Measurements from ENCODE around the gene PCDH15. TPM values are rescaled to one million over a fixed set of nuclear protein-coding genes. Genes with fewer than 3 reads are reported as not detected.

The PCDH15 gene
- total RNA-seq, 2 experiments from 2014 or later: not detected

DNA sequence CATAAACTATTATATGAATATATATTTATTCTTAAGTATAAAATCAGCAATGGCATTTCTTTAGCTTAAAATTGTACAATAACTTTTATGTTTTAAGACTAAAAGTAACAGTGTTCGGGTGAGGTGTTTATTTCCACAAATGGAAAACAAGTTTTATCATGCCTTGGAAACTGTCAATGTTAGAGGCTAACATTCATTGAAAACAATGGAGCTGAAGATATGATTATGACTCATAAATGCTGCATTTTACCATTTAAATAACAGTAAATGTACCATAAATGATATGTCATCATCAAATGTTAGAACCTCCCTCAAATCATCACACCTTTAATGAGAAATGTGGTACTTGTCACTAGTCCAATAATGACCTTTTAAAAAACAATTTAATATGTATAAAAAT lies 897.3 kb downstream of the PCDH15 start:
- H3K4me3 Mint-ChIP-seq: no peak overlapping the region
- H3K9me3 Mint-ChIP-seq: peaks cover 2% of the 10 kb centered on the region
- POLR2A ChIA-PET: no interaction called here
- no peak overlapping the region for H3K27ac Mint-ChIP-seq
- H3K4me1 Mint-ChIP-seq: no peaks in the 10 kb centered on the region
- H3K27me3 Mint-ChIP-seq: no peaks in the 10 kb centered on the region
- ATAC-seq (ENCODE audit: low read depth) (no peak), DNase-seq (no peak)
- no peaks in the 10 kb centered on the region for H3K36me3 Mint-ChIP-seq

DNA sequence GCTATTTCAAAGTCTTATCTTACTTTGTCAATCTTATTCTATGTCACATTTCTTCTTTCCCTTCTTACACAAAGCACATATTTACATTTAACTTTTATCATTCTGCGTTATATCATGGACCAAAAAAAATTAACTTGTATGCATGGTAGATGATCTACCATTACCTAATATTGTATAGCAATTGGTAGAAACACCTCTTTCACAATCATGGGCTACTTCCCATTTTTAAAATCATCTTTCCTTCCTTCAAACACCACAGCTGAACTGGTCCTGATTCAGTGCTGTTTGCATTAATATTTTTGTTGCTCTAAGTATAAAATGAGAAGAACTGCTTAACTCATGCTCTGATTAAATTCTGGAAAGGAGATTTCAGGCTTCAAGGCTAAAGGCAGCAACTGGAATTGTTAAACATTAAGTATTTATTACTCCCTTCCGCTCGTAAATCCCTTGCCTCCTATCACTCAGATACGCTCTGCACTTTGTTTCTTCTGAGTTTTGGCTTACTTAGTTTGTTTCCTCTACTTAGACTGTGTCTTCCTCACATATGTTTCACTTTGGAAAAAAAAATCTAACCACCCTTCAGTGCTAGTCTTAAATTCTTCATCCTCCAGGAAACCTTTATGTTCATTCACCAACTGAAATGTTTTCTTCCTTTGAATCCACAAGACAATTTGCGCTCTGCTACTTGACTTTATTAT lies 901.4 kb downstream of the PCDH15 start:
- Mint-ChIP-seq H3K36me3 (no peaks in the 10 kb centered on the region), H3K27ac (no peak overlapping the region), H3K4me1 (no peaks in the 10 kb centered on the region), H3K9me3 (peaks cover 2% of the 10 kb centered on the region), H3K4me3 (no peak overlapping the region), H3K27me3 (no peaks in the 10 kb centered on the region)
- ATAC-seq (ENCODE audit: low read depth): no peak
- POLR2A ChIA-PET: no interaction called here
- no peak for DNase-seq

DNA sequence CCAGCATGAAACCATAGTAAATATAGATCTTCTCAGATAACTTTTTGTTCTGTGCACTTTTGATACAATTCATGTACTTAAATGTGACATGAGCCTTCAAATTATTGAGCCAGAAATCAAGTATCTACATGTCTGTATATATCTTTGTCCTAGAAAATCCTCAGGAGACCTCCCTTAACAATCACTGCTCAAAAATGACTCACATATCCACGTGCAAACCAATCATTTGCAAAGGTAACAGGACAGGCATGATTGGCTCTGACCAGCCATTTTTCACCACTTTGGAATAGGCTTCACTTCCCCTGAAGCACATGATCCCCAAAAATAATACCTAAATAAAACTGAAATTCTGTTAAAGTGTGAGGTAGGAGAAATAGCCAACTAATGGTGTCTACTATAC lies 902.5 kb downstream of the PCDH15 start:
- Mint-ChIP-seq H3K36me3 (no peaks in the 10 kb centered on the region), H3K27me3 (no peaks in the 10 kb centered on the region)

DNA sequence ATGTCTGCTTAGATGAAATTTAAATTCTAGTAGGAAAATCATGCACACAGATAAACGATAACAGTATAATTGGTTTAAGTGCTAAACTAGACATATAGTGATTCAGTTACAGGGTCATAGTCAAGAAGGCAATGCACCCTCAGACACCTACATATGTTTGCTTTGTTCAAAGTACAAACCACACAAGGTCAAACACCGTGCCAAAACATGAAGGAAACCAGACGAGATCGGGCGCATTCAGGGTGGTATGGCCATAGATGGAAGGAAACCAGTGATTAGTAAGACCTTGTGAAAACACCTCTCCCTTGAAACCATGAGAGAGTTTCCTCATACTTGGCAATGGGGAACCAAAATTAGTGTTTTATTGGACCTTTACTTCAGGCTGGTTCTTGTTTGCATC lies 906.9 kb downstream of the PCDH15 start:
- Mint-ChIP-seq H3K4me1 (no peaks in the 10 kb centered on the region), H3K27me3 (no peaks in the 10 kb centered on the region), H3K9me3 (no peaks in the 10 kb centered on the region), H3K4me3 (no peak overlapping the region), H3K27ac (no peak overlapping the region), H3K36me3 (no peaks in the 10 kb centered on the region)
- POLR2A ChIA-PET: no interaction called here
- DNase-seq: no peak
- no peak for ATAC-seq (ENCODE audit: low read depth)

More for the DNA sequence above, 902.5 kb downstream of the PCDH15 start:
- Mint-ChIP-seq H3K9me3 (peaks cover 2% of the 10 kb centered on the region), H3K27ac (no peak overlapping the region), H3K4me3 (no peak overlapping the region), H3K4me1 (no peaks in the 10 kb centered on the region)
- POLR2A ChIA-PET: no interaction called here
- ATAC-seq (ENCODE audit: low read depth): no peak
- no peak for DNase-seq

DNA sequence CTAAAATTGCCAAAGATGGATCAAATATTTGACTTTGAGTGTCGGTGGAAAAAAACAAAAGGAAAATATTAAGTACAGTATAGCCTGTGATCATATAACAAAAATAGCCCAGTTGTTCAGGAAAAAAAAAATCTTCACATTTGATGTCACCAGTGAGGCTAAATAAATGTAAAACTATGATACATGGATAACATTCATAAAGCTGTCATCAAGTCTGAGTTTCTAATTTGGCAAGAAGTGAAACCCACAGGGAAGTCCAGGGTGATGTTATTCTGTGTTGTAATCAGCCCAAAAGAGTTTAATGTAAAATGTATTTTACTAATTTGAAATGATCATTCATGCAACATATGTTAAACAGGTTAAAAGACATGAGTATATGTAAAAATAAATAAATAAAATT lies 908.0 kb downstream of the PCDH15 start:
- Mint-ChIP-seq H3K36me3 (no peaks in the 10 kb centered on the region), H3K27ac (no peak overlapping the region), H3K4me1 (no peaks in the 10 kb centered on the region), H3K4me3 (no peak overlapping the region), H3K27me3 (no peaks in the 10 kb centered on the region), H3K9me3 (no peaks in the 10 kb centered on the region)
- DNase-seq: no peak
- POLR2A ChIA-PET: no interaction called here
- ATAC-seq (ENCODE audit: low read depth): no peak

DNA sequence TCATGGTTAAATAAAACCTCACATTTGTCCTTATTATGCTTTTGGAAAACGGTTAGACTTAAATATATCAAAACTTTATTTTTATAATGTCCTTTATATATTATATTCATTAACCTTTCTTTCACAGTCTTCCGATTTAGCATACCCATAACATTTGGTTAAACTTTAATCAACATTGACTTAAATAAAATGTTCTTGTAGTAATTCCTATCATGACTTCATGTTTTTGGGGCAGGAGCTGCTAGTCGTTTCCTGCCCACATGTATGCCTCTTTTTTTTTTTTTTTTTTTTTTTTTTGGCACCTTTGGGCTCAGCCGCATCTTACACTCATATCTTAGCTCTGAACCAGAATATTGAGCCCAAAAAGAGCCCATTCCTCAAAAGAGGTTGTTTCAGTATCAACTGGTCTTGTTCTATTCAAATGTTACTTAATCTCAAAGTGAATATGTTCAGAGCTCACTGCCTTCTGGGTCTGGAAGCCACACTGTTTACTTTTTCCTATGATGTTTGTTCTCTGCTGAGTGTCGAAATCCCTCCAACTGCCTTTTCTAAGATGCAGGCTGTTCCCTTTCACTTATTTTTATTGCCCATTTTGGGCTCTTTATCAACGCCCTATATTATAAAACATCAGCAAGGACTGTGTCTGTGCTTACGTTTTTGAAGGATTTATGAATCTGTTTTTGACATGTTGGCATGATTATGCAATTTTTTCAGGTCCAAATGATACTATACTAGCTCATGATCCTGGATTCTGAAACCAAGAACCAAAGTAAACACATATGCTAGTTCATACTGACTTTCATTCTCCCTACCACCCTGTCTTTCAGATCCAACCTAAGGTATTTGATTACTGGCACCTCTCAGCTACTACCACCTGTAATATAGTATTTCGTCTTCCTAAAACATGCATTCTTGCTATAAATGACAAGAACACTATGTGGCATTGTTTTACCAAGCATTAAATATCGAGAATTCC lies 914.4 kb downstream of the PCDH15 start:
- Mint-ChIP-seq H3K4me3 (no peak overlapping the region), H3K27me3 (no peaks in the 10 kb centered on the region), H3K36me3 (no peaks in the 10 kb centered on the region), H3K9me3 (no peaks in the 10 kb centered on the region), H3K27ac (no peak overlapping the region), H3K4me1 (no peaks in the 10 kb centered on the region)
- ATAC-seq (ENCODE audit: low read depth) (no peak), DNase-seq (no peak)
- POLR2A ChIA-PET: no interaction called here

DNA sequence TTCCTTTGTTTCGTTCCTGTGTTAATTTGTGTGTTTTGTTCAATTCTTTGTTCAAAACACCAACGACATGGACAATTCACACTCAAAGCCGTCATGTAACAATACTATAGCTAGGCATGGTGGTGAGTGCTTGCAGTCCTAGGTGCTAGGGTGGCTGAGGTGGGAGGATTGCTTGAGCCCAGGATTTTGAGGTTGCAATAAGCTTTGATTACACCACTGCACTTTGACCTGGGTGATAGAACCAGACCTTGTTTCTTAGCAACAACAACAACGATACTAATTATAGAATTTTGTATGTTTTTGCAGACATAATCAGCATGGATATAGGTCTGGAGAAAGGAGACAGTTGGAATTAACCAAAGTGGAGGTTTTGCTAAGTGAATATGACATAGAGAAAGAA lies 936.2 kb downstream of the PCDH15 start:
- no peak overlapping the region for H3K4me3 Mint-ChIP-seq
- peaks cover 4% of the 10 kb centered on the region for H3K9me3 Mint-ChIP-seq
- POLR2A ChIA-PET: no interaction called here
- DNase-seq: no peak
- no peaks in the 10 kb centered on the region for H3K27me3 Mint-ChIP-seq
- no peak for ATAC-seq (ENCODE audit: low read depth)
- H3K27ac Mint-ChIP-seq: no peak overlapping the region
- H3K36me3 Mint-ChIP-seq: no peaks in the 10 kb centered on the region
- H3K4me1 Mint-ChIP-seq: no peaks in the 10 kb centered on the region

DNA sequence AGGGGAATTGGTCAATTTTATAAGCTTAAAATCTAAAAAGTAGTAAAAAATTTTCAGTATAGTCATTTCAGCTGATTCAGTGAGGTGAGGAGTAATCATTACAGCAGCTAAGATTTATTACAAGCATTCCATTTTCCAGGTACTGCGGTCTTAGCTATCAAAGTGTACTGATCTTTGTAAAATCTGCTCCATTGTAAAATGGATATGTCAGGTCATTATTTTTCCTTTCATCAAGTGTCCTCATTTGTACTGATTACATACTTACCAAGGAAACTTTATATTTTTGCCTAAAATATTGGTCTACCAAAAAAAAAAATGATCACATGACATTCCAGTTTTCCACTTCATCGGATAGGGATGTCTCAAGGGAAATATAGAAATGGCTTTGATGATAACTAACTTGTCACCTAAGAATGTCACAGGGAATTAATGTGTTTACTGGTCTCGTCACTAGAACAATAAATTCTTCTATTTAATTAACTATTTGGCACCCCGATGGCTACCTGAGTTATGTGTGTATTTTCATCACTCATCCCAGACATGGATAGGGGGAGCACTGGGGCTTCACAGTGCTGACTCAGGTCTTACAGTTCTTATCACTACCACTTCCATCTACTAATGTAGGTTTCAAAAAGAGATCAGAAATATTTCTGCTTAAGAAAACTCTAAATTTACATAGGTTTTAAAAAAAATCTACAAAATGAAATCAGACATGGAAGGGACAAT lies 948.4 kb downstream of the PCDH15 start:
- Mint-ChIP-seq H3K9me3 (no peaks in the 10 kb centered on the region), H3K27ac (no peak overlapping the region)

DNA sequence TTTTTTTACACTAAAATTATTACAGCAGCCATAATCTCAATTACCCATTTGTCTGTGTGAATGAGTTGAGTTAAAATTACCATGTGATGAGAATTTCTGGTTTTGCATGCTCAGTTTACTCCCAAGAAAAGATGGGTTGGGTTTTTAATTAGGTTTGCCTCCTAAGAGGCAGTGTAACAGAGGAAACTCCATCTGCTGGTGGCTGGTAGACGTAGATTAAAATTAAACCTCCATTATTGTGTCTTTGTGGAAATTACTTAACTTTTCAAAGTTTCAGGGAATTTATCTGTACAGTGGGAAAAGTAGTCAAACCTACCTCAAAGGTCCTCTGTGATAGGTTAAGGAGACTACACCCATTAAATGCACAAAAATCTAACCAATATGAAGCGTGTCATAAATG lies 954.2 kb downstream of the PCDH15 start:
- H3K4me1 Mint-ChIP-seq: no peaks in the 10 kb centered on the region
- H3K36me3 Mint-ChIP-seq: no peaks in the 10 kb centered on the region
- no peaks in the 10 kb centered on the region for H3K27me3 Mint-ChIP-seq
- H3K4me3 Mint-ChIP-seq: no peak overlapping the region
- H3K9me3 Mint-ChIP-seq: no peaks in the 10 kb centered on the region
- POLR2A ChIA-PET: no interaction called here
- H3K27ac Mint-ChIP-seq: no peak overlapping the region
- ATAC-seq (ENCODE audit: low read depth) (no peak), DNase-seq (no peak)

More for the DNA sequence above, 948.4 kb downstream of the PCDH15 start:
- Mint-ChIP-seq H3K4me3 (no peak overlapping the region), H3K4me1 (no peaks in the 10 kb centered on the region), H3K27me3 (no peaks in the 10 kb centered on the region), H3K36me3 (no peaks in the 10 kb centered on the region)
- POLR2A ChIA-PET: no interaction called here
- no peak for DNase-seq
- ATAC-seq (ENCODE audit: low read depth): no peak

DNA sequence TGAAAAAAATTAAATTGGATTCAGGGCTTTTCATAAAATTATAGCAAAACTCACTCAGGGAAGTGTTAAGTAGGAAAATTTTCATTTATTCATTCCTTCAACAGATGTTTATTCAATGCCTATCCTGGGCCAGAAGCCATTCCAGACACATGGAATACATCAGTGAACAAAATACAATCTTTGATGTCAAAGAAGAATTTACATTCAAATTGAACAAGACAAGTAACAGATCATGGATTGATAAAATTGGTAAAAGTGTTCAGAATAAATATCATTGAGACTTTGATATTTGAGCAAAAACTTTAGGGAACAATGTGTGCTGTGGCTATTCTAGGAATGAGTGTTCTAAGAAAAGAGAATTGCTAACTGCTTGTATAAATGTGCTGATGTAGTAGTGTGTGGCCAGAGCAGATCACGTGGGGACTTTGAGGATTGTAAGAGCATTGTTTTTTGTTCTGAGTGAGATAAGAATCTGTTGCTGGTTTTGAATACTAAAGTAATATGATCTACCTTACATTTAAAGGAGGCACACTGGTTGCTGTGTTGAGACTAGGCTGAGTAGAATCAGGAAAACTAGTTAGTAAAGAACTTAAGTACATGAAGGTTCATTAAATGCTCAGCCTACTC lies 957.2 kb downstream of the PCDH15 start:
- Mint-ChIP-seq H3K9me3 (no peaks in the 10 kb centered on the region), H3K4me1 (no peaks in the 10 kb centered on the region), H3K27ac (no peak overlapping the region), H3K4me3 (no peak overlapping the region), H3K27me3 (no peaks in the 10 kb centered on the region), H3K36me3 (no peaks in the 10 kb centered on the region)
- DNase-seq: no peak
- ATAC-seq (ENCODE audit: low read depth): no peak
- POLR2A ChIA-PET: no interaction called here

DNA sequence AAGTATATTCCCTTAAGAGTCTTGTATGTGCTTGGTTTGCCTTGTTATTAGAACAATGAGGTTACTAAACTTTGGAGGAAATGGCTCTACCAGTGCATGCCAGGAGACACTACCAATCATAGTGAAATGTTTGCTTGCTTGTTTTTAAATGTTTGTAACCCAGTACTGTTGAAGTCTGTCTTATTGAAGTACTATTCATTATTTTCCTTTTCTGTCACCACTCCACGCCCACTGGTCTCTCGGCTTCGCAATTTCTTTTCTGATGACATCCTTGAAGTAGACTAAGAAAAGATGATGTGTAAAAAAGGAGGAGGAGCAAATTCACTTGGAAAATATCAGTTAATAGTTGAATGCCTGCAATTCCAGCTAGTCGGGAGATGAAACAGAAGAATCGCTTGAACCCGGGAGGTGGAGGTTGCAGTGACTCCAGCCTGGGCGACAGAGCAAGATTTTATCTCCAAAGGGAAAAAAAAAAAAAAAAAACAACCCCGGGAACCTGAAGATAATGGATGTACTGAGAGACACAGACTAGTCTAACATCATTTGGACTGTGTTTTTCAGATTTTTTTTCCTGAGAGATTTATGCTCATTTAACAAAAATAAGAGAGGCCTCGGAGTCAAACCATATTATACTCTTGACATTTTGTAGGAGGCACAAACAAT lies 959.4 kb downstream of the PCDH15 start:
- Mint-ChIP-seq H3K36me3 (no peaks in the 10 kb centered on the region), H3K4me1 (no peaks in the 10 kb centered on the region), H3K27me3 (no peaks in the 10 kb centered on the region), H3K4me3 (no peak overlapping the region), H3K9me3 (no peaks in the 10 kb centered on the region), H3K27ac (no peak overlapping the region)
- ATAC-seq (ENCODE audit: low read depth) (no peak), DNase-seq (no peak)
- POLR2A ChIA-PET: no interaction called here

DNA sequence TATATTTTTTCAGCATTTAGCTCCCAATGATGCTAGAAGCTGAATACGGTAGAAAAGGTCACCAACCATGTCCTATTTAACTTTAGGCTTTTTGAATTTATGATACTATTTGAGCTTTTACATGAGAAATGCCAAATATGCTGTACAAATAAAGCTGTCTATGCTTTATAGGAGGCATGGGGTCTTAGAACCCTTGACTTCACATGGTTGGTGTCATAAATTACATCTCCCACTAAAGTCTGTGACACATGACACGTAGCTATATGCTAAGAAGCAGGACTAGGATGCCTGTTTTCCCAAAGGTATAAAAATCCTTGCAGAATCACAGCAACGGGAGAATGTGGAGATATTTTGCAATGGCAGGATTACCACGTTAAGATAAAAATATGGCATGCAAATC lies 960.4 kb downstream of the PCDH15 start:
- no peaks in the 10 kb centered on the region for H3K27me3 Mint-ChIP-seq
- H3K4me1 Mint-ChIP-seq: no peaks in the 10 kb centered on the region
- H3K36me3 Mint-ChIP-seq: no peaks in the 10 kb centered on the region
- POLR2A ChIA-PET: no interaction called here
- DNase-seq (no peak), ATAC-seq (ENCODE audit: low read depth) (no peak)
- no peaks in the 10 kb centered on the region for H3K9me3 Mint-ChIP-seq
- H3K4me3 Mint-ChIP-seq: no peak overlapping the region
- H3K27ac Mint-ChIP-seq: no peak overlapping the region

DNA sequence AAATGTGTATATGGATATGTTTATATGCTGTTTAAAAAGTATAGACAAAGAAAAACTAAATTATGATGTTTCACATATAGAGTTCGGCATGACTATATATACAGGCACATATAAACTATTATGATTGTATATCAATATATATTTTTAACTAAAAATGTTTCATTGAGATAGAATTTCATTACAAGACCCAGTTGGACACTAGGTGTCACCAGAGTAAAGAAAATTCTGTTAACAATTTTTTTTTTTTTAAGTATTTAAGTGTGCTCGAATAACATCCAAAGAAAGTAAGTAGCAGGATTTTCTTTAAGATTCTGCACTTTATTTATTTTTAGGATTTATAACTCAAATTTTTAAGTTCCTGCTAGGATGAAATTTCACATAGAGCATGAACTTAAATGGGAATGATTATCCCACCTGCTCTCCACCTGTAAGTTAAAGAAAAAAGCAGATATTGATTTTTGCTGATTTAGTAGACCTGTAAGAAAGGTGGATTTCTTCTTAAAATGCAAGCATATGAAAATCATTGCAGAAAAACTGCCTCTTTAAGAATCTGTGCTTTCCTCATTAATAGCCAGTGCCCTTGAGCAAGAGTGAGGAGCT lies 961.5 kb downstream of the PCDH15 start:
- no peak for DNase-seq
- ATAC-seq (ENCODE audit: low read depth): no peak

More for the DNA sequence above, 961.5 kb downstream of the PCDH15 start:
- no peak overlapping the region for H3K27ac Mint-ChIP-seq
- POLR2A ChIA-PET: no interaction called here
- no peaks in the 10 kb centered on the region for H3K9me3 Mint-ChIP-seq
- H3K36me3 Mint-ChIP-seq: no peaks in the 10 kb centered on the region
- H3K27me3 Mint-ChIP-seq: no peaks in the 10 kb centered on the region
- no peak overlapping the region for H3K4me3 Mint-ChIP-seq
- H3K4me1 Mint-ChIP-seq: no peaks in the 10 kb centered on the region

Measured in activated naive CD8-positive, alpha-beta T cell treated with anti-CD3 and anti-CD28 coated beads, Interleukin-2, amount 10 ng/mL, durations not matched to agents 7 days and 5 days (primary cell).